A673 (cell line): Measurements from ENCODE around the gene DCHS1. TPM values are rescaled to one million over a fixed set of nuclear protein-coding genes. Genes with fewer than 3 reads are reported as not detected.
A peak's percentile ranks its signal among the peaks of the same experiment; 100 is the strongest.

Experiments used
- BruUV-seq: library from RNA; stranded (reverse); fragments of 400-500 nt; replicated peaks from 2 replicates; lab custom pipeline; 2021; lab: Mats Ljungman, UMichigan
- CTCF ChIA-PET: fragments of 300-600 bp; sonication (Branson Sonifier 250); formaldehyde crosslinking; loops from one replicate; lab custom pipeline; 2022; ENCODE audit warnings: antibody characterized with exemption; lab: Charles Lee
- POLR2A ChIA-PET: fragments of 300-600 bp; sonication (Branson Sonifier 250); formaldehyde crosslinking; loops from one replicate; lab custom pipeline; 2022; ENCODE audit warnings: antibody characterized with exemption; ENCODE audit not compliant: low non-redundant PET; lab: Charles Lee
- DNase-seq: peaks from one replicate; pipeline ENCODE4 v3.0.0-alpha.2; 2015; ENCODE audit warnings: low spot score
- H3K27ac ChIP-seq: fragments of 200-600 bp; sonication (generic); 2 replicates; pipeline ENCODE4 v1.5.1; 2016; ENCODE audit warnings: mixed run types, low read depth, mild to moderate bottlenecking, mixed read lengths, antibody characterized with exemption, low read length; ENCODE audit not compliant: poor library complexity, severe bottlenecking
- H3K27me3 ChIP-seq: fragments of 200-600 bp; sonication (generic); replicated peaks from 2 replicates; pipeline ENCODE4 v1.6.1; 2017; ENCODE audit warnings: mixed run types, low read depth, mild to moderate bottlenecking, mixed read lengths, antibody characterized with exemption, low read length; ENCODE audit not compliant: insufficient read depth, poor library complexity
- H3K36me3 ChIP-seq: fragments of 200-600 bp; sonication (generic); 2 replicates; pipeline ENCODE4 v1.6.1; 2016; ENCODE audit warnings: mixed run types, mild to moderate bottlenecking, mixed read lengths, antibody characterized with exemption, low read length; ENCODE audit not compliant: insufficient read depth, poor library complexity, severe bottlenecking
- H3K4me1 ChIP-seq: fragments of 200-600 bp; sonication (generic); 2 replicates; pipeline ENCODE4 v1.6.1; 2017; ENCODE audit warnings: mixed run types, mild to moderate bottlenecking, mixed read lengths, antibody characterized with exemption, low read length; ENCODE audit not compliant: insufficient read depth, poor library complexity, severe bottlenecking
- H3K4me3 ChIP-seq: fragments of 200-600 bp; sonication (generic); 2 replicates; pipeline ENCODE4 v1.5.1; 2016; ENCODE audit warnings: low read depth, mixed run types, mild to moderate bottlenecking, mixed read lengths, low read length; ENCODE audit not compliant: poor library complexity, severe bottlenecking
- H3K9me3 ChIP-seq: fragments of 200-600 bp; sonication (generic); 2 replicates; pipeline ENCODE4 v1.6.1; 2016; ENCODE audit warnings: mixed run types, low read depth, mild to moderate bottlenecking, mixed read lengths, antibody characterized with exemption, low read length; ENCODE audit not compliant: poor library complexity, severe bottlenecking
- EZH2 ChIP-seq: fragments of 200-600 bp; sonication (generic); IDR thresholded peaks from 2 replicates; pipeline ENCODE4 v1.6.1; 2017; ENCODE audit warnings: borderline replicate concordance, low read depth, mild to moderate bottlenecking, mixed read lengths, antibody characterized with exemption, low read length; ENCODE audit not compliant: poor library complexity, severe bottlenecking
- intact Hi-C: fragments of 100-400 bp; cut with micrococcal nuclease; formaldehyde crosslinking; loops from one replicate; pipeline ENCODE4 v1.10.0; 2022; ENCODE audit not compliant: unreplicated experiment
- total RNA-seq: library from RNA; stranded (reverse); gene quantifications from 2 replicates; pipeline ENCODE4 v1.2.3, GENCODE V29; 2021
- TF ChIP-seq, protein P1 (sequence below): fragments of 300-800, 200-600 bp; sonication (generic); conservative IDR thresholded peaks from 2 replicates; pipeline ENCODE4 v1.5.1; 2017; ENCODE audit warnings: low read depth, mild to moderate bottlenecking, antibody characterized with exemption, low read length, moderate library complexity, mixed read lengths

DCHS1 gene
- total RNA-seq, 1 experiment from 2014 or later = 17.6 TPM

DNA sequence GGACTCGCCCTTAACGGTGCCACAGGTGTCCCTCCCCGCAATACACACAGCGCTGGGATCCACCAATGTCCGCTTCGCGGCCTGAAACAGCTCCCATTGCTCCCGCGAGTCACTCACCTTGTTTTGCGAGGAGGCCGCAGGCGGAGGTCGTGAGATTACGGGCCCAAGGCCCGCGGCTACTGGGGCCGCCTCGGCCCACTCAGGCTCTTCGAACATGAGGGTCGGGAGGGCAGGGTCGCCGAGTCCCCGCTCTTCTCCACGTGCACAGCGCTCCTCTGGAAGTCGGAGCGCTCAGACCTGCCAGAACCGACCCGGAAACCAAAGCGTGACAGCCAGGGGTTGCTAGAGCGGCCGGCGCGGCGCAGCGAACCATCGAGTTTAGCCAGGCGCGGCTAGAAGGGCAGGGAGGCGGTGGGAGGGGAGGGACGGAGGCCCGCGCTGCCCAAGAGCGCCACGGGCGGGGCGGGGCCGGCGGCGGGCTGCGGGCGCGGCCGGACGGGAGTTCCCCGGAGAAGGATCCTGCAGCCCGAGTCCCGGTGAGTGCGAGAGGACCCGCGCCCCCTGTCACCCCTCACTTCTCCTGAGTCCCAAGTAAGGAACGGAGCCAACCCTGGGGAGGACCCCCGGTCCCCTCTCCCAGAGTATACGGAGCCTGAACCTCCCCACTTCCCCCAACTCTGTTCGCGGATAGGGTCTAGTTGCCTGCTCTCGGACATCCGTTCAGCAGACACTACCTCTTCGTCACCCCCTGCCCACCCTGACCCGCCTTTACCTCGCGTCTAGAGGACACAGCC, 52.1 kb downstream of the DCHS1 start, which contains the start of the genes ILK and RRP8:
Gene ILK (plus strand): TSS at position 488 of the 794 bp plus-strand sequence. CDS start 498 bp downstream, outside the sequence.
Gene RRP8 (minus strand): TSS at position 330 of the 794 bp plus-strand sequence. CDS start 114 bp downstream, at position 216.
- Histone ChIP-seq H3K4me3 (peak within 1 kb of the TSS; percentile 74), H3K36me3 (peaks cover 38% of the 10 kb centered on the region), H3K4me1 (peaks cover 10% of the 10 kb centered on the region), H3K27ac (peak within 1 kb of the TSS; percentile 78), H3K9me3 (no peaks in the 10 kb centered on the region), H3K27me3 (no peaks in the 10 kb centered on the region)
- no TSS peak for BruUV-seq
- TF ChIP-seq, protein P1, sequence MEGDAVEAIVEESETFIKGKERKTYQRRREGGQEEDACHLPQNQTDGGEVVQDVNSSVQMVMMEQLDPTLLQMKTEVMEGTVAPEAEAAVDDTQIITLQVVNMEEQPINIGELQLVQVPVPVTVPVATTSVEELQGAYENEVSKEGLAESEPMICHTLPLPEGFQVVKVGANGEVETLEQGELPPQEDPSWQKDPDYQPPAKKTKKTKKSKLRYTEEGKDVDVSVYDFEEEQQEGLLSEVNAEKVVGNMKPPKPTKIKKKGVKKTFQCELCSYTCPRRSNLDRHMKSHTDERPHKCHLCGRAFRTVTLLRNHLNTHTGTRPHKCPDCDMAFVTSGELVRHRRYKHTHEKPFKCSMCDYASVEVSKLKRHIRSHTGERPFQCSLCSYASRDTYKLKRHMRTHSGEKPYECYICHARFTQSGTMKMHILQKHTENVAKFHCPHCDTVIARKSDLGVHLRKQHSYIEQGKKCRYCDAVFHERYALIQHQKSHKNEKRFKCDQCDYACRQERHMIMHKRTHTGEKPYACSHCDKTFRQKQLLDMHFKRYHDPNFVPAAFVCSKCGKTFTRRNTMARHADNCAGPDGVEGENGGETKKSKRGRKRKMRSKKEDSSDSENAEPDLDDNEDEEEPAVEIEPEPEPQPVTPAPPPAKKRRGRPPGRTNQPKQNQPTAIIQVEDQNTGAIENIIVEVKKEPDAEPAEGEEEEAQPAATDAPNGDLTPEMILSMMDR = no peak
- no peak for TF ChIP-seq EZH2
- intact Hi-C loops = loop anchor here (5.0 kb wide), 1 partner anchor 71 kb away; no protein-coding TSS in a partner anchor
- ChIA-PET POLR2A (no interaction called here), CTCF (interaction anchor here (0.7 kb wide), 1 partner anchor 72 kb away, joined by 3 read pairs; no protein-coding TSS in a partner anchor)
- peak; percentile 91 for DNase-seq

DNA sequence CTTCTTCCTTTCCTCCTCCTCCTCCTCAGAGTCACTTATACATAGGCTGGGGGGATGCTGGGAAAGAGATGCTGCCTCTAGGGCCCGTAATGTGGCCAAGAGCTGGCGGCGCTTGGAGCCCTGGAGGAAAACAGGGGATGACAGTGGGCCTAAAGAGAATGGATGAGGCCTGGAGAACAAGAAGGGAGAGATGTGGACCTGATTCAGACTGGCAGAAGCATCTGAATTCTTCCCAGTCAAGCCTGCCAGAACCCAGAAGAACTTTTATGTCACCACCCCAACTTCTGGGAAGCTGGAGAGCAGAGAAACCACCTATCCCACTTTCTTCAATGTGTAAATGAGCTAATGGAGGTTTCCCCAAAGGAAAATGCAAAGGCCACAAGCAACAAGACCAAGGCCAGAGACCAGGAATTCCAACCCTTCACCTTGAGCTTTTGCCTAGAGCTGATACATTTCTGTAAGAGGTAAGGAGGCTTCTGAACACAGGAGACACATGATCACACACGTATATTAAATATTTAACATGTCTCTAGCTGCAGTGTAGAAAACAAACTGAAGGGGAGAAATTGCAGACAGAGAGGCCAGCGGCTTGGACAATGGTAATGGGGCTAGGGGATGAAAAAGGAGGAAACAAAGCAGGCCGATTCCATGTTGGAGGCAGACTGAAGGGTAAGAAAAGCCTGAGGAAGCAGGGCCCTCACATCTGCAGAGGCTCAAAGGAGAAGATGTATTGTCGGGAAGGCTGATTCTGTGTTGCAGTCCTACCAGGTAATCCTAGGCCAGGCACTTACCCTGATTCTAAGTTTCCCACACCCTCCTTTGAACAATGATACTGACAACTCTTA, 53.3 kb downstream of the DCHS1 start:
- no peaks in the 10 kb centered on the region for H3K9me3 ChIP-seq
- BruUV-seq = no TSS peak
- intact Hi-C loops = loop anchor here (5.0 kb wide), 1 partner anchor 70 kb away; no protein-coding TSS in a partner anchor
- no peaks in the 10 kb centered on the region for H3K27me3 ChIP-seq
- TF ChIP-seq EZH2 = no peak
- TF ChIP-seq, protein P1 = no peak
- no peak for DNase-seq
- peak overlapping the region; percentile 78 for H3K27ac ChIP-seq
- CTCF ChIA-PET = interaction anchor here (0.7 kb wide), 1 partner anchor 71 kb away, joined by 3 read pairs; no protein-coding TSS in a partner anchor
- H3K36me3 ChIP-seq = peaks cover 32% of the 10 kb centered on the region
- H3K4me3 ChIP-seq = peak overlapping the region; percentile 74
- POLR2A ChIA-PET = no interaction called here
- peaks cover 10% of the 10 kb centered on the region for H3K4me1 ChIP-seq

DNA sequence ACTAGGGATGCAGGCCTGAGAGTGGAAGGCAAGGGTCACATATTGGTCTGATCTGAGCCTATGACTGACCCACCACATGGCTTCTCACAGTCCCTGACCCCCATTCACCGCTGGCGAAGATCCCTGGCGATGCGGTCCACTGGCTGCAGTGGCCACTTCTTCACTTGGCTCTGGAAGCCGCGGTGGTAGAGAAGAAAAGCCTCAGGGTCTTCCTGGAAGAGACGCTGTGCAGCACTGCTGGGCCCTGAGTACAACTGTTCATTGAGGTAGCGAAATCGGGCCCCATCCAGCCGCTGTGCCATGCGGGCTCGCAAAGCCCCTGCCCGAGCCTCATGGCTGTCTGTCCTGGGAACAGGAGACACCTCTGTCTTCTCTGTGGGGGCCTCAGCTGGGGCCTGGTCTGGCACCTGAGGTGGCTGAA, 54.6 kb downstream of the DCHS1 start:
- ChIA-PET POLR2A (no interaction called here), CTCF (no interaction called here)
- Histone ChIP-seq H3K4me3 (no peak overlapping the region), H3K27ac (no peak overlapping the region), H3K36me3 (peaks cover 32% of the 10 kb centered on the region), H3K9me3 (no peaks in the 10 kb centered on the region), H3K27me3 (no peaks in the 10 kb centered on the region), H3K4me1 (no peaks in the 10 kb centered on the region)
- TF ChIP-seq EZH2 = no peak
- TF ChIP-seq, protein P1 = no peak
- intact Hi-C loops = loop anchor here (5.0 kb wide), 1 partner anchor 69 kb away; no protein-coding TSS in a partner anchor
- no peak for DNase-seq
- no TSS peak for BruUV-seq
